GM21447 (cell line): ENCODE results near the gene FNDC5.

Experiments used
- ATAC-seq: cut with Tn5 transposase; IDR thresholded peaks from one replicate; pipeline ENCODE4 v1.9.1; 2021; ENCODE audit not compliant: unreplicated experiment

FNDC5 gene

DNA sequence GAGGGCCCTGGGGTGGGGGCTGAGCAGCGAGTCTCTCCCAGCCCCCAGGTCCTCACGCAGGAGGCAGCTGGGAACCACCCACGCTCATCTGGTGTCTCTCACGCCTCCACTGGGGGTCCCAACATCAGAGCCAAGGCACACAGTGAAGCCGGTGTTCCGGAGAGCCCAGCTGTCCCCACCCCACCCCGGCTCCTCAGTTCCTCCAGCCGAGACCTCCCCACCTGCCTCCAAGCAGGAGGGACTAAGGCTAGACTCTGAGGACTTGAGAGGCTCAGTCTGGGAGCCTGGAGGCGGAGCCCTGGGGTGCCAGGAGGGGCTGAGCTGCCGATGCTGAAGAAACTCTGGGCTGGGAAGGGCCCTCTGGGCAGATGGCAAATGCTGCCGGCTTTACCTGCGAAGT is 14.0 kb upstream of the FNDC5 start:
- no peak for ATAC-seq

DNA sequence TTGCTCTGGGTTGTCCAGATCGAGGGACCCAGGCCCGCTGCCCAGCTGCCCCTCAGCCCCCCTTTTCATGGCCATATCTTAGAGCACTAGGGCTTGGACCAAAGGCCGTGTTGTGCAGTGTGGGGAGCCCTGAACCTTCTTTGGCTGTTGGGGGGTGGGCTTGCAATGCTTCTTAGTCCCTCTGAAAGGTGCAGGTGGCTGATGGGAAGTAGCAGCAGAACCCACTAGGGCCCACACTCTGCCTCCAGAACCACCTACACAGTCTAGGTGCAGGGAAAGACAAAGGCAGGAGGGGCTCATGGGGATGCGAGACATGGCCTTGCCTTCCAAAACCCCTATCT is 13.3 kb upstream of the FNDC5 start:
- ATAC-seq, result no peak

DNA sequence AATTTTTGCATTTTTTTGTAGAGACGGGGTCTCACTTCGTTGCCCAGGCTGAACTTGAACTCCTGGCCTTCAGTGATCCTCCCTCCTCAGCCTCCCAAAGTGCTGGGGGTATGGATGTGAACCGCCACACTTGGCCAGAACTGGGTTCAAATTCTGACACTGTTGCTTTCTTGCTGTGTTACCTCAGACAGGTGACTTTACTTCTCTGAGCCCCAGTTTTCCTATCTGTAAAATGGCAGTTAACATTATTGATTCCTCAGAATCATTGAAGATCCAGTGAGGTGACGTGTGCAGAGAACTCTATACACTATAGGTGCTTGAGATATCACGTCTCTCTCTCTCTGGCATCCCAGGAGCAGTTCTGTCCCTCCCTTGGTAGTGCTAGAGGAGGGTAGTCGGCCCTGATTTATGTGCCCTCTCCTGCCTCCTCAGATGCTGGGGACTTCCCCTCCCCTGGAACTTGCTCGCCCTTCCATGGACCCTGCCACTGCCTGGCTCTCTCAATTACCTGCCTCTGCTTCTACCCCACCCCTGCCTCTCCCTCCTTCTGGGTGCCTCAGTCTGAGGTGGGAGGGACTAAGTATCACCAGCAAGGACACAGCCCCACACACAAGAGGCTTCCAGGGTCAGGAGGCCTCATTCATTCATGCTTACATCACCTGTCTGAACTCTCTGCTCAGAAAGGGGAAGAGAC is 12.8 kb upstream of the FNDC5 start:
- ATAC-seq, result no peak

DNA sequence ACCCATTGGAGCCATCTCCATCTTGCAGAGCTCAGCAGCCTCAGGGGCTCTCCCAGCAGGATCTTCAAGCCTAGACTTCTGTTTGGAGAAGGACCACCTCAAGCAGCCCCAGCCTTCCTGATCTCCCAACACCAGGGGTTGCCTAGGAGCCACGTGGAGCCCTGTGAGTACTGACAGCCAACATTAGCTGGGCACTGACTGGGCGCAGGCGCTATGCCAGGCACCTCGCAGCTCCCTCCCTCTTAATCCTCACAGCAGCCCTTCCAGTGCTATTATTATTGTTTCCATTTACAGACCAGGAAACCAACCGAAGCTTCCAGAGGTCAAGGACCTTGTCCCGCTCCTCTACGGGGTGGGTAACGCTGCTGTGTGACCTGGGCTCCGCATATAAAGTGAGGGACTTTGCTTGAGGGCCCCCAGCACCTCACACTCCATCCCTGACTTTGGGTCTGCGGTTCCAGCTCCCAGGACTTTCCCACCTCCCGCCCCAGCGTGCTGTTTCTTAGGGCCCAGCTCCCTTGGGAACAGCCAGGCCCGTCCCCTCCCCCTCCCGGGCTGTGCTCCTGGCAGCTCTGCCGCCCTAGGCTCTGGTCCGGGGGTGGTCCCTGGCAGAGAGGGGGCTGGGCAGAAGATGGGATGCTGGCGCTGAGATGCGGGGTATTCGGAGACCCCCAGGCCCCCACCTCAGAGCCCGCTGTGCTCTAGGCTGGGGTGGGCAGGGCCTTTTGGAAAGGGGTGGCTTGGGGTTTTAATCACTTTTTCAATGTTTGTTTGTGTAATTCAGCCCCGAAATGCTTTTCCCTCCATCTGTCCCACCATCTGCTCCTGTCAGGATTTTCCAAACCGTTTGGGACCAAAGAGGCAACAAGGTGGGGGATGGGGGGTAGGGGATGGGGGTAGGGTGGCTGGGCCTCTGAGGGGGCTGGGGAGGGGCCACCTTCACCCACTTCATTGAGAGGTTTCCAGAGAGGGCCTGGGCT is 11.4 kb upstream of the FNDC5 start:
- no peak for ATAC-seq

DNA sequence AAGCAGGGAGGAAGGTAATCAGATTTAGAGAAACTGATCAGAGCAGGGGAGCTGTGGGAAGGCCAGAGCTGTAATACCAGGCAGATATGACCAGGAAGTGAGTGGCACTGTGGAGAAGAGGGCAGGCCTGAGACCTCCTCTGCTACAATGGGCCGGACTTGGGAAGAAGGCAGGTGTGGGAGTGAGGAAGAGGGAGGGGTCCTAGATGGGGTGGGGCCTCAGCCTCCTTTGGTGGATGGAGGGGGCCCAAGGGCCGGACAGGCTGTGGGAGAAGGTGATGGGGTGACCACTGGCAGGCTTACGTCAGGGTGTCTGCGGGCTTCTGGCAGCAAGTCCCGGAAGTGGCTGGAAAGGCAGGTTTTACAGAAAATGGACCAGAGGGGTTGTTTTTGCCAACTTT is 10.6 kb upstream of the FNDC5 start:
- ATAC-seq, result no peak

DNA sequence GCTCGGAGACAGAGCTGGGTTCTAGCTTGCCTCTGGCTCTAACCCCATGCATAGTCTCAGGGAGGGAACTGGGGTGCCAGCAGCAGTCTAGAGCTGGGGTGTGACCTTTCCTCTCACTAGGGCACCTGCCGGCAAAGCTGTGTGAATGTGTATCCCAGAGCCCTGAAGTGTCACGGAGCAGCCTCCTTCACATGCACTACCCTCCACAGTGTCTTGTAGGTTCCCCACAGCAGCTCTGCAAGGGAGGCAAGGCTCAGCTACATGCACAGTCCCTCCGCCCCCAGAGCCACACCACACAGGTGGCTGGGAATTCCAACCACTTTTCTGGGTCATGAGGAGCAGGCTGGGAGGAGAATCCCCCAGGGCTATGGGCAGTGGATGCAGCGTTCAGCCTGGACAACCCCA is 7.9 kb upstream of the FNDC5 start:
- no peak for ATAC-seq

DNA sequence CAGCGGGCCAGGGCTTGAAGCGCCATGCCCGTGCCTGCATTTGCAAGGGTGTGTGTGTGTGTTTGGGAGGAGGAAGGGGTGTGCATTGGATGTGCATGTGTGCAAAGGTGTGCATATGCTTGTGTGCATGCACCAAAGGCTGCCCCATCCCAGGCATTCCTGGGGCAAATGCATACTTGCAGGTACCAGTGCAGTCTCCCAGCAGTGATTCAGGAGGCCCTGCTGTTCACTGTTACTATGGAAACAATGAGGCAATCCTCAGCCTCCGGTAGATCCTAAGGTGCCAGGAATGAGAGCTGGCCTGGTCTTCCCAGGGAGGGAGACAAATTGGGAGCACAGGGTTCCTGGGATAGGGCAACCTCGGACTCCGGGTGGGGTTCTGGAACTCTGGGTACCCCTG is 7.5 kb upstream of the FNDC5 start:
- ATAC-seq, result no peak

DNA sequence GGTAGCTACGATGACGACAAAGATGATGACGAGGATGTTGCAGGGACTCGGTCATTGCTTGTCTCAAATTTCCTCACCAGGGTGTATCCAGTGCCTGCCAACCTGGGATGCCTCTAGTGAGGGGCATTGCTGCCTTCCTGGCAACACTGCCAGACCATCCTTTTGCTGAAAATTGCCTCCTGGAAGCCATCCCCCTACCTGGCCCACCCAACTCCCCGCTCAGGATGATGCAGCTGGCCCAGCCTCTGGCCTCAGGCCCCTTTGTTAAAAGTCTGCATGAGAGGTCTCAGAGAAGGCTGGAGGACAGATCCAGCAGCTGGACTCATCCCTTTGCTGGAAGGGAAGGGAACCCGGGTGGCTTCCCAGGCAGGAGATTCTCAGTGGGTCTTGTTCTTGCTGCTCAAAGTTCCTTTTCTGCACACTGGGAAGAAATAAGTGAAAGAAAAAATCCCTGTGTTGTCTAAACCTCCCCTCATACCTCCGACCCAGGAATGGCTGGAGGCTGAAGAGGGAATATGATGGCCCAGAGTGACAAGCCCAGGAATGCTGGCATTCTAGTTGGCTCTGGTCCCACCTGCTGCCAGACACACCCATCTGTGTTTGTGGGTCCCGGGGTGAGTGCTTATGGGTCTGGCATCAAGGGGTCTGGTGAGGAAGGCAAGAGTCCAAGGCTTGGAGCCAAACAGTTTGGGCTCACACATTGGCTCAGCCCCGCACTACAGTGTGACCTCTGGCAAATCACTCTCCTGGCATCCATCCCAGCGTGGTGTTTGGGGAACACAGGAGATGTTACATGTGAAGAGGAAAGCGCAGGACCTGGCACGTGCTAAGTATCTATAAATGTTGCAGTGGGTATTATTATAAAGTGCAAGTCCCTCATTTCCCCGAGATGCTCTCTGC is 6.7 kb upstream of the FNDC5 start:
- ATAC-seq, result no peak

DNA sequence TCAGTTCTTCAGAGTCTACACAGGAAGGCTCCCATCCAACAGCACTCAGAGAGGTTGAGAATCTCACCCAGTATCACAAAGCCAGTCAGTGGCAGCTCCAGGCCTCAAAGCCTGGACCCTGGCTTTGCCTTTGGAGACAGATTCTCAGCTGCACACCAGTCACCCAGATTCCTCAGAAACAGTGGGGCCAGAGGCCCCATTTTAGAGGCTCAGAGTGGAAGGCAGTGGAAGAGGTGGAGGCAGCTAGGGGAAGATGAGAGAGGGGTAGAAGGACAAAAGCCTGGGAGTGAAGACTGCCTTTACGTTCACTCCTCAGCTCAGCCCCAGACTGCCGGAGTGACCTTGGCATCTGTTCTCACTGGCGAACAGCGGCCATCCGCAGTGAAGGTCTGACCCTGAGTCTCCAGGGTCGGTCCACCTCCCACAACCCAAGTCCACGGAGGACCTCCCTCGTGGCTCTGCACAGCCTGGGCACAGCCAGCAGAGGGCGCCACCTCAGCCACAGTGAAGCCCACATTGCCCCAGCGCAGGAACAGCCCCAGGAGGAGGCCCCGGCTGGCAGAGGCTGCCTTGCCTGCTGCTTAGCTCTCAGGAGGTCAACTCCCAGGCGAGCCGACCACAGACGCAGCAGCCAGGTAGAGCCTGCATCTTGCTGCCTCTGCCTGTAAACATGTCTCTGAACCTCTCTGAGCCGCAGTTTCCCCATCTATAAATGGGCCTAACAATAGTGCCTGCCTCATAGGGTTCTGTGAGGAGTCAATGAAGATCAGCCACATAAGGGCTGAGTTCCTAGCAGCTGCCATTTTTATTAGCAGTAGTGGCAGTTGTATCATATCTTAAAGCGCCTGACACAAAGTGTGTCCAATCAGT is 5.9 kb upstream of the FNDC5 start:
- ATAC-seq, result no peak

DNA sequence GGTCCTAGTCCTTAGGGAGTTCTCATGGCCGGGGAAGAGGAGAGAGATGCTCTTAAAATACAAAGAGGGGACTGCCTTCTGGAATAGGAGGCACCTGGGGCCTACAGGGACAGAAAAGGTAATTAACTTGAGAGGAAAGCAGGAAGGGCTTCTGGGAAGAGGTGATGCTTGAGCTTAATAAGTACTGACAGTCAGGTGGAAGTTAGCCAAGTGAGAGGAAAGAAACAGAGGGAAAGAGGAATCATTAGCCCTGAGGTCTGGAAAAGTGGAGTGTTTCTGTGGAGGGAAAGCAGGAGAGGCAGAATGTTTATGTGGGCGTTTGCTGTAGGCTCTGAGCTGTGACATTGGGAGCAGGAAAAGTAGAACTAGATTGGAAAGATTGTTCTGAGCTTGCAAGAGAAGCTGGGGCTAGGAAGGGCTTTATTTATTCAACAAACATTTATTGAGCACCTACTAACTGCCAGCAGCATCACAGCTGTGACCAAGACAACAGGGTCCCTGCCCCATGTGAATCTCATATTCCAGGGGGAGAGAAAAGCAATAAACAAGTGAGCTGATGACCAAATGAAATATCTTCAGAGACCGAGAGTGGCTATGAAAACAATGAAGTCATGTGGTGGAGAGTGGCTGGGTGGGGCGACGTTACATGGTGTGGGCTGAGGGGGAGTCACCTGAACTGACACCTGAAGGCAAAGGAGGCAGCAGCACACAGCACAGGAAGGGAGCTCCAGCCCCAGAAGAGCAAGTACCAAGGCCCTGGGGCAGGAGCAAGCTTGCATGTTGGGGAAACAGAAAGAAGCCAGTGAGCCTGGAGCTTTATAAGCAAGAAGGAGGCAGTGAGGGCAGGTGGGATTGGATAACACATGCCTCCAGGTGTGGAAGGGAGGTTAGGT is 4.4 kb upstream of the FNDC5 start:
- no peak for ATAC-seq

DNA sequence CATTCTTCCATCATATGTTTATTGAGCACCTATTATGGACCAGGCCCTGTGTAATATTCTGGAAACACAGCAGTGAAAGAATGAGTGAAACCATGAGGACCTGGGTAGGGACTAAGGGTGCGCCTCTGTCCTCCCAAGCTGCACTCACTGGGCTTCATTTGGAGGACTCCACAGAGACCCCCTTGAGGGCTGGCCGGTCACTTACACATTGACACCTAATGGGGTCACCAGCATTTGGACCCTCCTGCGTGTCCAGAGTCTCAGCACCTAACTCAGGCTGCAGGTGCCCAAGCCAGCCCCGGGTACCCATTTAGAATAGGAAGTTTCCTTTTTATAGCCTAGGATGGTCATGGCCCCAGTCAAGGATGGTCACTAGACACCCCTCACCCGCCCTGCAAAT is 2.8 kb upstream of the FNDC5 start:
- ATAC-seq, result no peak

DNA sequence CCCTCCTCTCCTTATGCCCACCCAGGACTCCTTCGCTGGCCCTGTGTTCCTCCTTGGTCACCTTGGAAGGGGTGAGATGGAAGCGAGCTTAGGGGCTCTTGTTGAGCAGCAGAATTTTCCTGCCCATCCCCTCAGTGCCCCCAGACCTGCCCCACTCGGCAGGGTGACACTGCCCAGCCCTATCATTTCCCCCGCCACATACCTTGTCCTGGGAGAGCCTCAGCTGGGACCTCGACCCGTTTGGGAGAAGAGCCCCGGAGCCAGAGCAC is 1.4 kb upstream of the FNDC5 start:
- ATAC-seq, result no peak

DNA sequence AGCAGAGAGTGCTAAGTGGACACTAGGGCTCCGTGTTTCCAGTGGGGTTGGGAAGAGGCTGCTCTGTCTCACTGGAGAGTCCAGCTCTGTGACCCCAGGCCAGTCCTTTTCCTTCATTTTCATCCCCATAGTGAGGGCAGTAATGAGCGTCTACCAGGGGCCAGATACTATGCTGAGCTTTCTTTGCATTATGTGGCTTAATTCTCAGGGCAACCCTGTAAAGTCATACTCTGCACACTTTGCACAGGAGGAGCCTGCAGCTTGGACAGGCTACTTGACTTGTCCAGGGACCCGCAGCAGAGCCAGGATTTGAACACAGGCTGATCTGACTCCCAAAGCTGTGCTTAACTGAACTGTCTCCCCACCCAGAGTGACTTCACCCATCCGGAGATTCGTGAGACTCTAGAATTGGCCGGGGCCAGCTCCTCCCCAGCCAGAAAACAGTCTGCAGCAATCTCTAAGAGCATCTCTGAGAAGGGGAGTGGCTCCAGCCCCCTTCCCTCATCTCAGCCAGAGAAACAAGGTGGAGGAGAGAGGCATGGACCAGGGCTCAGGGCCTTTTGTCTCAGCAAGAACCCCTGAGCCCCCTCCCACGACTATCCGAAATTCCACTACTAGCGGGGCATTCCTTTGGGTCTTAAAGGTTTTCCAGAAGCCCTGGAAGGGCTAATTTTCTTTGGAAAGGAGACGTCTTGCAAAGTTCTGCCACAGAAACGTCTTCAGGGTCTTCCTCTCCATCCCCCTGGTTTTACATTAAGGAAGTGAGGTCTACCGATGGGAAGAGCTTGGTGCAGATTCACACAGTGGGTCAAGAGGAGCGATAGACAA is 866 bp upstream of the FNDC5 start:
- ATAC-seq, result no peak

DNA sequence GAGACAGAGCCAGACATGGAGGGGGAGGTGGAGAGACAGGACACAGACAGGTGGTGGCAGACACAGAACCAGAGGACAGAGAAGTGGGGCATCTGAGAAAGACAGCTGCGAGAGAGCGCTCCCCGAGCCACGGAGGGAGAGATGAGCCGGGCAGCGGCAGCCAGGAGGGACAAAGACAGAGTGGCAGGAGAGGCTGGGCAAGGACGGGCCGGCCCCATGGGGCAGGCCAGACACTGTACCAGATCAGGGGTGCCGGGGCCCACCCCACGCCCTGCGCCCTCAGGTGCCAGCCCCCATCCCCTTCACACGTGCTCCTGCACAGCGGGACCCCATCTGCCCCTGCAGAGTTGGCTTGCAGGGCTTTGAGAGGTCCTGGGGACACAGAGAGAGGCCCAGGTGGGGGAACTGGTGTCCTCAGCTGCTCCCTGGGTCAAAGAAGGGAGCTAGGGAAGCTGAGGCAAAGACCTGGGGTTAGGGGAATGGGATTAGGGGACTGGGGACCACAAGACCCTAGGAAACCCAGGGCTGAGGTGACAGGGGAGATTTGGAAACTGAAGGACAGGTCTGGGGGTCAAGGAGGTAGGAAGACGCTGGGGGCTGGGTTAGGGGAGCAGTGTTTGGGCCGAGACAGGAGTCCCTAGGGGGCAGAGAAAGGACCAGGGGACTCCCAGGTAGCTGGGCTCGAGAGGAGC is 643 bp downstream of the FNDC5 start:
- no peak for ATAC-seq

DNA sequence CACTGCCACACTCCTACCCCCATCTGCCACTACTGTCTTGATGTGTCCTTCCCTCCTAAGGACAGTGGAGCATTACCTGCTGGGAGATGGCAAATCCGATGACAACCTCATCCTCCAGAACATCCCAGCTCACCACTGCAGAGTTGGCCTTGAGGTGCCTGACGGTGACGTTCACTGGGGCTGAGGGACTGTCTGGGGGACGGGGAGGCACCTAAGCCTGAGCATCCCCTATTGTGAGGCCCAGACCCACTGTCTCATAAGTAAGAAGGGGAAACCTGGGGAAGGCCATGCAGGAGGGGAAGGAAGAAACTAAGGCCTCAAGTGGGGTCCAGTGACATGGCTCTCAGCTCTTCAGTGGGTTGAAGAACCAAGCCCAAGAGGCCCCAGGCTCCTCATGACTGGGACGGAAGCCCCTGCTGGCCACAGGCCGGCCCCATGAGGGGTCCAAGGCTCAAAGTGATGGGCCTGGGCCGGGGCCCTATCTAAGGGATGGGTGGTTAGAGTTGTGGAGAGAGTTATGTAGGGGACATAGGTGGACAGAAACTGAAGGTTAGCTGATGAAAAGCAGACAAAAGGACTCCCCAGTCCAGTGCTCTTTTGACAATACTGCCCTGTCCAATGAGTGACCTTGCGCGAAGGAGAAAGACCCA is 1.8 kb downstream of the FNDC5 start:
- ATAC-seq, result no peak

DNA sequence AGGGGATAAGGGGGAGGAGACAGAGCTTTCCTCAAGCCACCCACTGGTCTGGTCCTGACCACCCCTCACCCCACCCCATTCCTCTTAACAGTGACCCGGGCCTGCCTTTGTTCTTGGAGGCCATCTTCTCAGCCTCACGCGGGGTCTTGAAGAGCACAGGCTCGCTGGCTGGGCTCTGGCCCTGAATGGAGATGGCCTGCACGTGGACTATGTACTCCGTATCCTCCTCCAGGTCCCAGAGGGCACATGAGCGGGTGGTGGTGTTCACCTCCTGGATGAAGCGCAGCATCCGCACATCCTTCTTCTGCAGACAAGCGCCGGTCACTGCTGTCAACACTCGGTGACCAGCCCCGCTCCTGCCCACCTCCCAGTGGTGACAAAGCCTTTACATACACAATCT is 2.6 kb downstream of the FNDC5 start:
- no peak for ATAC-seq

DNA sequence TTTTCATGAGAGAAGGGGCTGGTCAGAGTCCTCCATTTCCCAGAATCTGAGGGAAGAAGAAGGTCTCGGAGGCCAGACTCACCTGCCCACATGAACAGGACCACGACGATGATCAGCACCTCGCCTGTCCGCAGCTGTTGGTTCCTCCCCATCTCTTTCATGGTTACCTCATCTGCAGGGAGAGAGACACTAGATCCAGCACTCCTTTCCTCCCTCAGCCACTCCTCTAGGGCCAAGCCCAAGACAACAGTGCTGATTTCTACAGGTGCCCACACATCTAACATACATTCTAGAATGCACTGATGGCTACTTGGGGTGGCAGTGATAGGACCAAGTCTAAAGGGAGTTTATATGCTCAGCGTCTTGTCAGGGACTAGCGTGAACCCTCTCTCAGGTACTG is 3.0 kb downstream of the FNDC5 start:
- ATAC-seq, result no peak

DNA sequence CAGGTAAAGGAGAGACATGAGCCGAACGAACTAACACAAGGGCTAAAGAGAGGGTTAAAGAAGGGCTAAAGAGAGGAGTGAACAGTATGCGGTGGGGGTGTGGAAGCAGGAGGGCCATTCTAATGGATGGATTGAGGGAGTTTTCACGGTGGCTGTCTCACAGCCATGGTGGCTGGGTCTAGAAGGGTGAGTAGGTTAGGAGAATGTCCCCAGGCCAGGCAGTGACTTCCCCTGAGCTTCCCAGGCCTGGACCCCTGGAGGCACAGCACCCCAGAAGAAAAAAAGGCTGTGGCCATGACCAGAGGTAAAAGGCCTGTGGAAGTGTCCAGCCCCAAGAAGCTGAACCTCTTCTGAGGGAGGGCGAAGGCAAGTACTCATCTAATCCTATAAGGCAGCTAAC is 3.6 kb downstream of the FNDC5 start:
- ATAC-seq, result no peak
